Body of pancreas (tissue), 4 donors: ENCODE measurements around the gene NUDT7. TPM values are rescaled to one million over a fixed set of nuclear protein-coding genes. Genes with fewer than 3 reads are reported as not detected.

ENCODE experiments used
- ATAC-seq: fragments of 150-250 bp; one replicate; pipeline ENCODE4 v1.9.1; 2016
- DNase-seq, 4 donors: peaks; one replicate each; pipeline ENCODE4 v3.0.0-alpha.2; 2019
- H3K27ac ChIP-seq, 4 donors: fragments of 200-600 bp; sonication (generic); 1 replicate in 3 of 4; 2 replicates in 1 of 4; pipeline versions ENCODE4 v1.5.1 to v1.6.1; 2016 to 2019; ENCODE audit warnings: mild to moderate bottlenecking in 1 of 4, mixed read lengths in 1 of 4, moderate library complexity in 1 of 4
- H3K27me3 ChIP-seq, 2 donors: fragments of 200-600 bp; sonication (generic); one replicate each; pipeline ENCODE4 v1.6.0; 2016; ENCODE audit warnings: mild to moderate bottlenecking in 1 of 2
- H3K36me3 ChIP-seq, 2 donors: fragments of 200-600 bp; sonication (generic); replicated peaks in 1 of 2; 2 replicates each; pipeline ENCODE4 v1.5.1; 2016; ENCODE audit warnings: low read depth in 2 of 2; ENCODE audit not compliant: insufficient read depth in 1 of 2
- H3K4me1 ChIP-seq: fragments of 200-600 bp; sonication (generic); one replicate; pipeline ENCODE4 v1.6.0; 2016
- H3K4me3 ChIP-seq, 2 donors: fragments of 200-600 bp; sonication (generic); 1 replicate in 1 of 2; 2 replicates in 1 of 2; pipeline ENCODE4 v1.5.1; 2016 to 2019
- H3K9me3 ChIP-seq, 3 donors: fragments of 200-600 bp; sonication (generic); 1 replicate in 2 of 3; 2 replicates in 1 of 3; pipeline ENCODE4 v1.5.1; 2016
- POLR2A ChIP-seq, 3 donors: fragments of 450-650 bp; IDR thresholded peaks; one replicate each; pipeline ENCODE4 v1.6.1; 2016; ENCODE audit warnings: antibody characterized with exemption in 3 of 3, mild to moderate bottlenecking in 2 of 3
- WGBS, 2 donors: methylation state at CpG; one replicate each; pipeline ENCODE4 v1.1.5; 2017; 5-methylcytosine and 5-hydroxymethylcytosine counted together
- intact Hi-C: fragments of 100-400 bp; cut with DNase I; formaldehyde crosslinking; loops from one replicate; pipeline ENCODE4 v1.15.1; 2023
- total RNA-seq, 2 donors: library from RNA; depleted of rRNA; stranded (reverse); fragments of >200 nt; gene quantifications; one replicate each; pipeline ENCODE4 v1.1.0, GENCODE V29; 2016
- TF ChIP-seq, protein P1 (sequence below), 7 experiments: fragments of 450-650 bp in 4 of 7; fragments of 200-600 bp in 3 of 7; sonication (generic) in 3 of 7; IDR thresholded peaks; one replicate each; pipeline ENCODE4 v1.5.1; 2016 to 2019; ENCODE audit warnings: antibody characterized with exemption in 7 of 7

The NUDT7 gene
- total RNA-seq, 2 donors from 2014 or later: 5.2 to 9.2 TPM

DNA sequence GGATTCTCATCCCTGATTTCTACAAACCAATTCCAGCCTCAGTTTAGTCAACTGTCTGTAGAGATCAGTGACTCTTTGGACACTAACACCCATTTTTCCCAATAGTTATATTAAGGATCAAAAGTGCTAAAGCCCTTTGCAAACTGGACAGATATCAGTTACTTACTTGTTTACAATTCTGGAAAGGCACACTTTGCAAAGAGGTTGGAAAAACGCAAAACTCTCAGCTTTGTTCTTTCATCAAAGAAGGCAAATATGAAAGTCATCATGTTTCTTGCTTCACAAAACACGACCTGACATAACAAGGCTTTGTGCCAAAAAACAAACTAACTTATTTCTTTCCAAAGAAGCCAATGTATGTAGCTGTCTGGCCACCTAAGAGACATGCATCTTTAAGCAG lies 39.9 kb downstream of the NUDT7 start:
- H3K27me3 ChIP-seq: no peaks in the 10 kb centered on the region
- no peak for DNase-seq
- 30 to 38% methylated on average over 2 of the region's 2 CpGs for WGBS, 2 donors
- no peaks in the 10 kb centered on the region for H3K9me3 ChIP-seq
- H3K4me3 ChIP-seq: no peak overlapping the region
- H3K4me1 ChIP-seq: peaks cover 12% of the 10 kb centered on the region
- no peak overlapping the region for H3K27ac ChIP-seq
- H3K36me3 ChIP-seq: no peaks in the 10 kb centered on the region
- no peak for ATAC-seq
- intact Hi-C loops: no loop called here
- TF ChIP-seq, protein P1, sequence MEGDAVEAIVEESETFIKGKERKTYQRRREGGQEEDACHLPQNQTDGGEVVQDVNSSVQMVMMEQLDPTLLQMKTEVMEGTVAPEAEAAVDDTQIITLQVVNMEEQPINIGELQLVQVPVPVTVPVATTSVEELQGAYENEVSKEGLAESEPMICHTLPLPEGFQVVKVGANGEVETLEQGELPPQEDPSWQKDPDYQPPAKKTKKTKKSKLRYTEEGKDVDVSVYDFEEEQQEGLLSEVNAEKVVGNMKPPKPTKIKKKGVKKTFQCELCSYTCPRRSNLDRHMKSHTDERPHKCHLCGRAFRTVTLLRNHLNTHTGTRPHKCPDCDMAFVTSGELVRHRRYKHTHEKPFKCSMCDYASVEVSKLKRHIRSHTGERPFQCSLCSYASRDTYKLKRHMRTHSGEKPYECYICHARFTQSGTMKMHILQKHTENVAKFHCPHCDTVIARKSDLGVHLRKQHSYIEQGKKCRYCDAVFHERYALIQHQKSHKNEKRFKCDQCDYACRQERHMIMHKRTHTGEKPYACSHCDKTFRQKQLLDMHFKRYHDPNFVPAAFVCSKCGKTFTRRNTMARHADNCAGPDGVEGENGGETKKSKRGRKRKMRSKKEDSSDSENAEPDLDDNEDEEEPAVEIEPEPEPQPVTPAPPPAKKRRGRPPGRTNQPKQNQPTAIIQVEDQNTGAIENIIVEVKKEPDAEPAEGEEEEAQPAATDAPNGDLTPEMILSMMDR (IDR thresholded peaks at IDR 0.05): no peak
- TF ChIP-seq POLR2A (IDR thresholded peaks at IDR 0.05): no peak

DNA sequence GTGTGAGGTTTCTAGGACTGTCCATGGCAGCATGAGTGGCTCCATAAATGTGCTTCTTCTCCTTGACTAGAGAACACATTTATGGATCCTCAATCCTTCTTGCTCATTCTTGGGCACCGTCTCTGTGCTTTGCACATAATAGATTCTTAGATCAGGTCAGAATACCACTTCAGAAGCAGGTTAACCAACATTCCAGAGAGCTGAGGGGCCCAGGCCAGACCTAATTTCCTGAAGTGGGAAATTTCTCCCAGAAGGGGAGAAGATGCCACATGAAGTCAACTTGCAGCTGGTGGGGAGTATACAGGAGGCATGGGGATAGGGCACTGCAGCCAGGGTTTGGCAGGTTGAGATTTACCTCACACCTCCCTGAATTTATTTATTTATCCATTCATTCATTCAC lies 41.7 kb downstream of the NUDT7 start:
- Histone ChIP-seq H3K36me3 (no peaks in the 10 kb centered on the region), H3K4me1 (peaks cover 12% of the 10 kb centered on the region), H3K9me3 (no peaks in the 10 kb centered on the region), H3K4me3 (no peak overlapping the region), H3K27me3 (no peaks in the 10 kb centered on the region), H3K27ac (no peak overlapping the region)
- intact Hi-C loops: no loop called here
- ATAC-seq (no peak), DNase-seq (no peak)
- TF ChIP-seq, protein P1 (IDR thresholded peaks at IDR 0.05): no peak
- TF ChIP-seq POLR2A (IDR thresholded peaks at IDR 0.05): no peak
- 73 to 92% methylated on average over 1 of the region's 1 CpG for WGBS, 2 donors

DNA sequence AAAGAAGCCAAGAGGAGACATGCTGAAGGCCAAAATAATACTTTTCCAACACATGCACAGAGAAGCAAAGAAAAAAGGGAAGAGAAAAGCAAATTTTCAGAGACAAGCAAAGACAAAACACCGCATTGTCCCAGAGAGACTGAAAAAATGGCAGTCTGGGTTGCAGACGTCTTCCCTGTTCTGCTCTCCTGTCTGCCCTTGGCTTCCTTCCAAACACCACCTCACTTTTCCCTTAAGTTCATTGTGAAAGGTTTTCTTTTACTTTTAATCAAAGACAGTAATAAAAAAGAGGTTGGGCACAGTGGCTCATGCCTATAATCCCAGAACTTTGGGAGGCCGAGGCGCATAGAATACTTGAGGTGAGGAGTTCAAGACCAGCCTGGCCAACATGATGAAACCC lies 44.9 kb downstream of the NUDT7 start:
- Histone ChIP-seq H3K4me3 (no peak overlapping the region), H3K4me1 (peaks cover 12% of the 10 kb centered on the region), H3K27me3 (no peaks in the 10 kb centered on the region), H3K36me3 (no peaks in the 10 kb centered on the region), H3K27ac (no peak overlapping the region), H3K9me3 (no peaks in the 10 kb centered on the region)
- no peak for DNase-seq
- 71 to 85% methylated on average over 4 of the region's 4 CpGs for WGBS, 2 donors
- intact Hi-C loops: no loop called here
- ATAC-seq: no peak
- TF ChIP-seq, protein P1 (IDR thresholded peaks at IDR 0.05): no peak
- no peak for TF ChIP-seq POLR2A (IDR thresholded peaks at IDR 0.05)

DNA sequence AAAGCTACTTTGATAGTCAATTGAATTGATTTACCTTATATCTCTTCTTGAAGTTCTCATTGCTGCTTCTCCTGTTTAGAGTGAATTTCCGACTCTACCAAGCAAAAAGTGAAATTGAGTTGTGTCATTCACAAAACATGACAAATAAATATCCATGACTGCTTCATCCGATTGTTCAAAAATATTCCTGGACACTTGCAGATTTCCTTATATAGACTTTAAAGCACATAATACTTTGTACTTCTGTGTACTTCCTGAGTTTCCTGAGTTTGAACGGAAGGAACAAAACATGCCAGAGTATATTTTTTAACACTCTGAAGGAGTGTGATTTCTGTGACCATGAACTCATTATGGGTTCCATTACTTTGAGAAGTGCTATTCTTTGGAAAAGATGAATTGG lies 45.5 kb downstream of the NUDT7 start:
- Histone ChIP-seq H3K36me3 (no peaks in the 10 kb centered on the region), H3K9me3 (no peaks in the 10 kb centered on the region), H3K4me3 (no peak overlapping the region), H3K4me1 (peaks cover 12% of the 10 kb centered on the region), H3K27me3 (no peaks in the 10 kb centered on the region), H3K27ac (no peak overlapping the region)
- intact Hi-C loops: no loop called here
- TF ChIP-seq, protein P1 (IDR thresholded peaks at IDR 0.05): no peak
- 80 to 81% methylated on average over 3 of the region's 3 CpGs for WGBS, 2 donors
- ATAC-seq (no peak), DNase-seq (no peak)
